NCI-H526 (cell line): ENCODE measurements around the gene SPEN.
"Not testable (repeated sequence)": the region's sequence is repeated elsewhere in the genome, so short reads cannot be mapped to it uniquely, and the experiment has no call there.

Experiments
- DNase-seq, 2 experiments: peaks; one replicate each; lab custom pipeline; 2025; lab: John Stamatoyannopoulos, UW

The SPEN gene

GRCh38 chr1:15892857-15893599, 45.5 kb downstream of the SPEN start:
- DNase-seq, result not testable (repeated sequence)

GRCh38 chr1:15895233-15895632, 47.7 kb downstream of the SPEN start:
- no peak for DNase-seq

GRCh38 chr1:15896841-15897610, 49.5 kb downstream of the SPEN start:
- not testable (repeated sequence) for DNase-seq

DNA sequence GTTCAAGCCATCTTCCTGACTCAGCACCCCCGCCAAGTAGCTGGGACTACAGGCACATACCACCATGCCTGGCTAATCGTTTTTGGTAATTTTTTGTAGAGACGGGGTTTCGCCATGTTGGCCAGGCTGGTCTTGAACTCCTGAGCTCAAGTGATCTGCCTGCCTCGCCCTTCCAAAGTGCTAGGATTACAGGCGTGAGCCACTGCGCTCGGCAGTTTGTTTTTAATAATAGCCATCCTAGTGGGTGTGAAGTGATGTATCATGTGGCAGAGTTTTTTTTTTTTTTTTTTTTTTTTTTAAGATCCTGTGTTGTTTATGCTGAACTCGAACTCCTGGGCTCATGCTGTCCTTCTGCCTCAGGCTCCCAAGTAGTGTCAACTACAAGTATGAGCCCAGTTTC, 51.8 kb downstream of the SPEN start:
- DNase-seq, result no peak

- DNase-seq, result no peak
Observed at GRCh38 chr1:15900662-15901279, 53.3 kb downstream of the SPEN start.

- DNase-seq, result no peak
Observed at GRCh38 chr1:15902882-15903281, 55.4 kb downstream of the SPEN start.

- DNase-seq, result no peak
Observed at GRCh38 chr1:15908597-15908996, 61.1 kb downstream of the SPEN start.

GRCh38 chr1:15911141-15911540, 63.6 kb downstream of the SPEN start:
- DNase-seq, result no peak

- no peak for DNase-seq
Observed at GRCh38 chr1:15911927-15912326, 64.4 kb downstream of the SPEN start.

DNA sequence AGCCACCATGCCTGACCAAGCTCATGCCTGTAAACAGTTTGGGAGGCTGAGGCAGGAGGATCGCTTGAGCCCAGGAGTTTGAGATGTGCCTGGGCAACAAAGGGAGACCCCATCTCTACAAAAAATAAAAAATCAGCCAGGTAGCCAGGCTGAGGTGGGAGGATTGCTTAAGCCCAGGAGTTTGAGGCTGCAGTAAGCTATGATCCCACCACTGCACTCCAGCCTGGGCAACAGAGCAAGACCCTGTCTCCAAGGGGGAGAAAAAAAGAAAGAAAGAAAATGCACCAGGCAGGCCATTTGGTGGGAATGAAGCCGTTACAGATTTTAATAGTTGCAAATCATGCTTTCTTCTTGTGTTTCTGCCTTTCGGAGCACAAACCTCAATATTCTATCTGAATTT, 66.1 kb downstream of the SPEN start:
- DNase-seq, result not testable (repeated sequence)

- DNase-seq, result no peak
Observed at GRCh38 chr1:15915991-15916390, 68.5 kb downstream of the SPEN start.

GRCh38 chr1:15916417-15916816, 68.9 kb downstream of the SPEN start:
- no peak for DNase-seq

DNA sequence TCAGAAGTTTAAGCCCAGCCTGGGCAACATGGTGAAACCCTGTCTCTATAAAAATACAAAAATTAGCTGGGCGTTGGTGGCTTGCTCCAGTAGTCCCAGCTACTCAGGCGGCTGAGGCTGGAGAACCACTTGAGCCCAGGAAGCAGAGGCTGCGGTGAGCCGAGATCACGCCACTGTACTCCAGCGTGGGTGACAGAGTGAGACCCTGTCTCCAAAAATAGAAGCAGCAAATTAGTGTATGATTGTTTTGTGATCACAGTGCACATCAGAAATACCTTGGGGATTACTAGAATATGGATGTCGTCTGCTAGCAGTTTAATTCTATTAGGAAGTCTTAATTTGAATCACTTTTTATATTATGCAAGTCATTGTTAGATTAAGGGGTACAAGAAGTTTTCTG, 69.4 kb downstream of the SPEN start:
- DNase-seq, result no peak

GRCh38 chr1:15918962-15919715, 71.6 kb downstream of the SPEN start:
- DNase-seq, result no peak

DNA sequence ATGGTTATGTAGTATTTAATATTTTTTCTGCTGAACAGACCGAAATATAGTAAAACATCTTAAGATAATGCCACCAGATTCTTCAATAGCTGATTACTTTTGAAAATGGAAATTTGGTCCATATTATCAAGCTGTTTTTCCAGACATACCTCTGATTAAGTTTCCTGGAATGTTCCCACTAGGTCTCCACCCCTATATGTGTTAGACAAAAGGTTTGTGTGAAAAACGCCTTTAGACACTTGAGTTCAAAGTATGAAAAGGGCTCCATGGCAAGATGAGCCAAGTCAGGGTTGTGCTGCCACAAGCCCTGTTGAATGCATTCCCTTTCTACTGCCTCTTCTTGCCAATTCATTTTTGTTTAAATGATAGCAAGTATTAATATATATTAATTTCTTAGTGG, 75.7 kb downstream of the SPEN start:
- DNase-seq, result no peak

- DNase-seq, result not testable (repeated sequence)
Observed at GRCh38 chr1:15926448-15926847, 78.9 kb downstream of the SPEN start.

GRCh38 chr1:15928971-15929965, 81.8 kb downstream of the SPEN start:
- DNase-seq, result no peak

DNA sequence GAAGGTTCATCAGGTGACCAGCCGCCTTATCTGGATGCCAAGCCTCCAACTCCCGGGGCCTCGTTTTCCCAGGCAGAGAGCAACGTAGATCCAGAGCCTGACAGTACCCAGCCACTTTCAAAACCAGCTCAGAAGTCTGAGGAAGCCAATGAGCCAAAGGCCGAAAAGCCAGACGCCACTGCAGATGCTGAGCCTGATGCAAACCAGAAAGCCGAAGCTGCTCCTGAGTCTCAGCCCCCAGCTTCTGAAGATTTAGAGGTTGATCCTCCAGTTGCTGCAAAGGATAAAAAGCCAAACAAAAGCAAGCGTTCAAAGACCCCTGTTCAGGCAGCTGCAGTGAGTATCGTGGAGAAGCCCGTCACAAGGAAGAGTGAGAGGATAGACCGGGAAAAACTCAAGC, 83.9 kb downstream of the SPEN start:
- no peak for DNase-seq

- no peak for DNase-seq
Observed at GRCh38 chr1:15931884-15932283, 84.4 kb downstream of the SPEN start.

DNA sequence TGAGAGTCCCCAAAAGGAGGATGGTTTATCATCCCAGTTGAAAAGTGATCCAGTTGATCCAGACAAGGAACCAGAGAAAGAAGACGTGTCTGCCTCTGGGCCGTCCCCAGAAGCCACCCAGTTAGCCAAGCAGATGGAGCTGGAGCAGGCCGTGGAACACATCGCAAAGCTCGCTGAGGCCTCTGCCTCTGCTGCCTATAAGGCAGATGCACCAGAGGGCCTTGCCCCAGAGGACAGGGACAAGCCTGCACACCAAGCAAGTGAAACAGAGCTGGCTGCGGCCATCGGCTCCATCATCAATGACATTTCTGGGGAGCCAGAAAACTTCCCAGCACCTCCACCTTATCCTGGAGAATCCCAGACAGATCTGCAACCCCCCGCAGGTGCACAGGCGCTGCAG, 85.1 kb downstream of the SPEN start:
- no peak for DNase-seq

GRCh38 chr1:15933684-15934083, 86.2 kb downstream of the SPEN start:
- DNase-seq, result no peak
